K562 (cell line): ENCODE results near the gene GRAMD1B. TPM values are rescaled to one million over a fixed set of nuclear protein-coding genes. Genes with fewer than 3 reads are reported as not detected.

Experiments
- ATAC-seq: fragments of 200-7000 bp; cut with Tn5 transposase; 3 replicates; pipeline ENCODE4 v1.9.1; 2020; ENCODE audit warnings: moderate library complexity
- BruUV-seq: library from RNA; stranded (reverse); fragments of 400-500 nt; replicated peaks from 2 replicates; lab custom pipeline; 2021; lab: Mats Ljungman, UMichigan
- CTCF ChIA-PET: fragments of 300-600 bp; formaldehyde crosslinking; extraction: SDS; loops from one replicate; lab custom pipeline; 2021; ENCODE audit warnings: low intra/inter-chr PET ratio; lab: Yijun Ruan, JAX
- POLR2A ChIA-PET: fragments of 300-600, 350-650 bp; sonication (Branson Sonifier 250); formaldehyde crosslinking; extraction: SDS; loops from one replicate; lab custom pipeline; 2021; ENCODE audit warnings: antibody characterized with exemption, inconsistent platforms; lab: Yijun Ruan, JAX
- DNase-seq, 4 experiments: peaks; one replicate each; pipeline versions ENCODE4 v3.0.0 to v3.0.0-alpha.2; 2011 to 2018; ENCODE audit warnings: low spot score in 3 of 4, mixed read lengths in 3 of 4; ENCODE audit errors: extremely low read depth in 1 of 4
- FAIRE-seq: peaks from 2 replicates; lab custom pipeline; 2011; peaks lifted over from hg19 to GRCh38; lab: Jason Lieb, UNC
- H2AFZ ChIP-seq: 2 replicates; pipeline ENCODE4 v1.6.0; 2011; ENCODE audit warnings: low read depth, low read length, control low read depth, inconsistent platforms
- H3K27ac ChIP-seq: fragments of 200-600 bp; 3 replicates; pipeline ENCODE4 v1.8.0; 2011; ENCODE audit warnings: low read depth, mild to moderate bottlenecking, control low read depth, inconsistent platforms, low read length, moderate library complexity, mixed read lengths; ENCODE audit errors: extremely low read depth
- H3K27me3 ChIP-seq, 2 experiments: fragments of 300-600 bp in 1 of 2; 2 replicates in 1 of 2; 3 replicates in 1 of 2; pipeline versions ENCODE4 v1.6.0 to v1.8.0; 2011; ENCODE audit warnings: inconsistent platforms in 2 of 2, low read length in 2 of 2, mild to moderate bottlenecking in 1 of 2, mixed read lengths in 1 of 2, moderate library complexity in 1 of 2; ENCODE audit not compliant: control insufficient read depth in 2 of 2, insufficient read depth in 2 of 2
- H3K36me3 ChIP-seq: fragments of 300-600 bp; 3 replicates; pipeline ENCODE4 v1.8.0; 2011; ENCODE audit warnings: mild to moderate bottlenecking, low read length, inconsistent platforms; ENCODE audit not compliant: control insufficient read depth, insufficient read depth
- H3K4me1 ChIP-seq, 2 experiments: fragments of 200-600 bp in 1 of 2; replicated peaks in 1 of 2; 2 replicates in 1 of 2; 3 replicates in 1 of 2; pipeline versions ENCODE4 v1.5.1 to v1.8.0; 2011; ENCODE audit warnings: inconsistent platforms in 2 of 2, low read length in 2 of 2, mild to moderate bottlenecking in 1 of 2, mixed read lengths in 1 of 2, moderate library complexity in 1 of 2; ENCODE audit not compliant: control insufficient read depth in 2 of 2, insufficient read depth in 2 of 2
- H3K4me2 ChIP-seq: 2 replicates; pipeline ENCODE4 v1.6.1; 2011; ENCODE audit warnings: low read length, control low read depth, inconsistent platforms, mixed read lengths; ENCODE audit not compliant: insufficient read depth
- H3K4me3 ChIP-seq: fragments of 200-600 bp; sonication (generic), shearing (Covaris generic); 2 replicates; pipeline ENCODE4 v1.5.1; 2016; ENCODE audit warnings: control low read depth, inconsistent platforms
- H3K79me2 ChIP-seq: fragments of 200-600 bp; 3 replicates; pipeline ENCODE4 v1.8.0; 2011; ENCODE audit warnings: low read length, inconsistent platforms; ENCODE audit not compliant: control insufficient read depth, insufficient read depth
- H3K9ac ChIP-seq, 2 experiments: 2 replicates each; pipeline versions ENCODE4 v1.6.0 to v1.6.1; 2011; ENCODE audit warnings: low read depth in 2 of 2, low read length in 2 of 2, control low read depth in 1 of 2, inconsistent platforms in 1 of 2, mild to moderate bottlenecking in 1 of 2, mixed read lengths in 1 of 2; ENCODE audit not compliant: insufficient read depth in 1 of 2
- H3K9me1 ChIP-seq: one replicate; pipeline ENCODE4 v1.6.0; 2011; ENCODE audit warnings: inconsistent platforms, mild to moderate bottlenecking, low read length, moderate library complexity; ENCODE audit not compliant: control insufficient read depth, insufficient read depth
- H3K9me3 ChIP-seq: replicated peaks from 2 replicates; pipeline ENCODE4 v1.5.1; 2011; ENCODE audit warnings: low read depth, low read length, inconsistent platforms; ENCODE audit not compliant: control insufficient read depth, insufficient read depth
- H4K20me1 ChIP-seq: replicated peaks from 2 replicates; pipeline ENCODE4 v1.6.1; 2011; ENCODE audit warnings: low read length, inconsistent platforms, mixed read lengths; ENCODE audit not compliant: control insufficient read depth, insufficient read depth
- CCAR2 ChIP-seq: fragments of 200-400 bp; formaldehyde crosslinking; IDR thresholded peaks from 2 replicates; pipeline ENCODE4 v1.6.1; 2017; ENCODE audit warnings: mild to moderate bottlenecking, low read depth, low read length
- FIP1L1 ChIP-seq: fragments of 200-400 bp; formaldehyde crosslinking; IDR thresholded peaks from 2 replicates; pipeline ENCODE4 v1.6.1; 2018; ENCODE audit warnings: mild to moderate bottlenecking, low read depth, low read length; ENCODE audit not compliant: poor library complexity, severe bottlenecking
- GATAD2A ChIP-seq: fragments of 450-650 bp; IDR thresholded peaks from 2 replicates; pipeline ENCODE4 v1.6.1; 2017
- GTF2A2 ChIP-seq: IDR thresholded peaks from 2 replicates; pipeline ENCODE4 v1.6.1; 2016; ENCODE audit warnings: mild to moderate bottlenecking, missing genetic modification characterization, missing compliant biosample characterization
- IRF9 ChIP-seq: fragments of 450-650 bp; IDR thresholded peaks from 2 replicates; pipeline ENCODE4 v1.6.1; 2016; ENCODE audit warnings: missing biosample characterization, missing genetic modification characterization
- LCOR ChIP-seq: sonication (generic); formaldehyde crosslinking; IDR thresholded peaks from 2 replicates; pipeline ENCODE4 v1.8.0; 2022; ENCODE audit warnings: mild to moderate bottlenecking, missing genetic modification reagents
- PML ChIP-seq: IDR thresholded peaks from 2 replicates; pipeline ENCODE4 v1.6.1; 2012; ENCODE audit warnings: low read length, inconsistent platforms
- POLR2AphosphoS2 ChIP-seq: IDR thresholded peaks from 2 replicates; pipeline ENCODE4 v1.6.1; 2012; ENCODE audit warnings: low read length, improper control_type of control experiment
- SPI1 ChIP-seq: IDR thresholded peaks from 2 replicates; pipeline ENCODE4 v1.6.1; 2011; ENCODE audit warnings: low read depth, low read length, control low read depth, borderline replicate concordance
- SREBF2 ChIP-seq: sonication (generic); formaldehyde crosslinking; IDR thresholded peaks from 2 replicates; pipeline ENCODE4 v1.4.0; 2020; ENCODE audit warnings: mild to moderate bottlenecking, missing genetic modification reagents
- TCF3 ChIP-seq: sonication (generic); formaldehyde crosslinking; IDR thresholded peaks from 2 replicates; pipeline ENCODE4 v1.4.0; 2020; ENCODE audit warnings: mild to moderate bottlenecking, missing genetic modification reagents
- ZBTB11 ChIP-seq, 3 experiments: fragments of 200-800 bp in 1 of 3; fragments of 250-450 bp in 1 of 3; fragments of 450-650 bp in 1 of 3; sonication (Bioruptor Pico) in 1 of 3; sonication (Bioruptor generic) in 1 of 3; formaldehyde crosslinking in 1 of 3; IDR thresholded peaks; 2 replicates each; pipeline versions ENCODE4 v1.6.1 to v1.8.0; 2016 to 2022; ENCODE audit warnings: mild to moderate bottlenecking in 2 of 3, missing genetic modification characterization in 2 of 3, missing compliant biosample characterization in 1 of 3, moderate library complexity in 1 of 3
- ZBTB17 ChIP-seq: fragments of 450-650 bp; formaldehyde crosslinking; IDR thresholded peaks from 2 replicates; pipeline ENCODE4 v1.4.0; 2020; ENCODE audit warnings: mild to moderate bottlenecking
- ZNF707 ChIP-seq: fragments of 250-450 bp; sonication (Bioruptor Pico); conservative IDR thresholded peaks from 2 replicates; pipeline ENCODE4 v1.8.0; 2022; ENCODE audit warnings: inconsistent platforms, mild to moderate bottlenecking, moderate library complexity
- ZSCAN29 ChIP-seq: fragments of 450-650 bp; IDR thresholded peaks from 2 replicates; pipeline ENCODE4 v1.6.1; 2017
- WGBS: fragments of 100-300 bp; shearing (Covaris generic); methylation state at CpG from one replicate; pipeline ENCODE4 v1.1.6; 2016; ENCODE audit warnings: low coverage, mixed read lengths; ENCODE audit not compliant: insufficient coverage; ENCODE audit errors: missing lambda C conversion rate; 5-methylcytosine and 5-hydroxymethylcytosine counted together
- in situ Hi-C: fragments of 300-500 bp; cut with MboI; formaldehyde crosslinking; loops from 4 replicates; pipeline ENCODE4 v1.15.0; 2018; ENCODE audit warnings: inconsistent platforms, mixed read lengths
- intact Hi-C: fragments of 100-400 bp; cut with micrococcal nuclease; formaldehyde crosslinking; loops from 2 replicates; pipeline ENCODE4 v1.14.2; 2022
- polyA plus RNA-seq, 8 experiments: library from polyadenylated mRNA; depleted of rRNA in 4 of 8; stranded (reverse) in 5 of 8; unstranded in 3 of 8; fragments of >200 nt; fragmentation: Nextera tagmentation in 2 of 8; fragmentation: Illumina TruSeq in 1 of 8; extraction: Ambion mirVana in 2 of 8; extraction: Trizol in 1 of 8; gene quantifications; 2 replicates each; pipeline versions ENCODE4 v1.2.1 to v1.2.3, GENCODE V29; 2011 to 2014; ENCODE audit warnings: inconsistent platforms in 1 of 8, missing spikeins in 1 of 8
- total RNA-seq, 7 experiments: library from RNA; depleted of rRNA in 6 of 7; stranded (reverse); fragments of >200 nt in 6 of 7; fragmentation: Illumina TruSeq in 2 of 7; extraction: Trizol in 2 of 7; gene quantifications; 2 replicates each; pipeline versions ENCODE4 v1.2.1 to v1.2.3, GENCODE V29; 2011 to 2021; ENCODE audit warnings: low replicate concordance in 1 of 7
- TF ChIP-seq, protein P1 (sequence below): fragments of 250-450 bp; sonication (Bioruptor Pico); IDR thresholded peaks from 2 replicates; pipeline ENCODE4 v1.8.0; 2022; ENCODE audit warnings: moderate library complexity, mild to moderate bottlenecking, inconsistent platforms

GRAMD1B gene
- total and polyA plus RNA-seq, 9 of the 15 experiments (the other 6 are each of a cell fraction or from before 2014, with no cell fraction given), result 0.31 TPM; not detected in 8

DNA sequence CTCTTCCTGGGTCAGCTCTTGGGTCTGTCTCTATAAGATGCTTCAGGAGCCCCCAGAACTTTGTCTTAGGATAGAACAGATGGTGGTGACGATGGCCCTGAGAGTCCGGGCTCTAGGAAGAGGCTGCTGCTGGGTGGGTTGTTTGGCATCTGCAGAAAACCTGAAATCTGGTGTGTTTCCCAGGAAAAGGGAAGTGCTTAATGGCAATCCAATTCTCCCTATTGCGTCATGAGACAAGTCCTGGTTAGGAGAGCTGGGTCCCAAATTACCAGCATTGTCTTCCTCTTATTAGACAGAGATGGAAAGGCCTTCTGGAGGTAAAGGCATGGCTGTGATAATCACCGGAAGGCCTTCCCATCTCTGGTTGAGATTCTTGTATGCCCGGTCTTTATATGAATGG, 48.9 kb upstream of the GRAMD1B start (continued):
- TF ChIP-seq GTF2A2 (no peak), SPI1 (peak; percentile 42; the same call in 1 of the 2 replicates), ZSCAN29 (no peak)
- TF ChIP-seq, all 486 proteins: peak for 2

GRCh38 chr11:123381817-123382554, 48.1 kb upstream of the GRAMD1B start:
- no TSS peak for BruUV-seq
- no peak overlapping the region for H3K27ac ChIP-seq
- POLR2A ChIA-PET, result no interaction called here
- TF ChIP-seq CCAR2 (no peak), POLR2AphosphoS2 (no peak), ZBTB11 (CRISPR knock-in tag; IDR thresholded peaks at IDR 0.05) (no peak), ZNF707 (CRISPR knock-in tag) (no peak), TCF3 (CRISPR knock-in tag) (no peak), IRF9 (tag) (no peak), FIP1L1 (no peak), PML (no peak), GATAD2A (no peak), LCOR (CRISPR knock-in tag) (no peak), ZBTB17 (CRISPR knock-in tag) (no peak), SREBF2 (CRISPR knock-in tag) (no peak)
- TF ChIP-seq, protein P1, sequence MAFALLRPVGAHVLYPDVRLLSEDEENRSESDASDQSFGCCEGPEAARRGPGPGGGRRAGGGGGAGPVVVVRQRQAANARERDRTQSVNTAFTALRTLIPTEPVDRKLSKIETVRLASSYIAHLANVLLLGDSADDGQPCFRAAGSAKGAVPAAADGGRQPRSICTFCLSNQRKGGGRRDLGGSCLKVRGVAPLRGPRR (CRISPR knock-in tag), result no peak

More at GRCh38 chr11:123381817-123382554, 48.1 kb upstream of the GRAMD1B start:
- intact Hi-C loops (no loop called here), in situ Hi-C loops (no loop called here)
- H3K79me2 ChIP-seq, result no peaks in the 10 kb centered on the region
- no peaks in the 10 kb centered on the region for H3K36me3 ChIP-seq
- CTCF ChIA-PET, result no interaction called here
- H4K20me1 ChIP-seq, result no peaks in the 10 kb centered on the region; the same call in 1 of the 2 replicates
- no peak for ATAC-seq
- no peak overlapping the region for H3K9ac ChIP-seq
- no peaks in the 10 kb centered on the region for H3K4me1 ChIP-seq
- no peak overlapping the region for H3K4me3 ChIP-seq
- H3K4me2 ChIP-seq, result no peak overlapping the region
- H2AFZ ChIP-seq, result no peak overlapping the region
- H3K9me3 ChIP-seq, result no peaks in the 10 kb centered on the region
- FAIRE-seq, result no peak
- H3K9me1 ChIP-seq, result no peaks in the 10 kb centered on the region
- no peak for DNase-seq
- H3K27me3 ChIP-seq, result no peaks in the 10 kb centered on the region
- 0% methylated on average over 4 of the region's 4 CpGs for WGBS
